SK-N-SH (cell line): ENCODE results near the gene DTX1. TPM values are rescaled to one million over a fixed set of nuclear protein-coding genes. Genes with fewer than 3 reads are reported as not detected.

Experiments used
- CTCF ChIA-PET: fragments of 300-600, 350-600 bp; formaldehyde crosslinking; extraction: SDS; loops from one replicate; lab custom pipeline; 2021; lab: Yijun Ruan, JAX
- POLR2A ChIA-PET: fragments of 350-600 bp; sonication (Branson Sonifier 250); formaldehyde crosslinking; extraction: SDS; loops from one replicate; lab custom pipeline; 2020; ENCODE audit warnings: antibody characterized with exemption, inconsistent platforms; lab: Yijun Ruan, JAX
- DNase-seq: peaks from one replicate; pipeline ENCODE4 v3.0.0; 2012
- H2AFZ ChIP-seq: fragments of 200-600 bp; sonication (generic); 2 replicates; pipeline ENCODE4 v1.8.1; 2016; ENCODE audit warnings: antibody characterized with exemption, mild to moderate bottlenecking, low read depth
- H3F3A ChIP-seq: fragments of 200-600 bp; sonication (generic); replicated peaks from 2 replicates; pipeline ENCODE3; 2016; ENCODE audit warnings: antibody characterized with exemption, mild to moderate bottlenecking; ENCODE audit not compliant: insufficient read depth
- H3K27ac ChIP-seq, 2 experiments: fragments of 200-500 bp in 1 of 2; fragments of 200-600 bp in 1 of 2; sonication (Bioruptor generic) in 1 of 2; sonication (generic), shearing (Covaris generic) in 1 of 2; 2 replicates each; pipeline versions ENCODE4 v1.5.1 to v1.6.1; 2014 to 2016; ENCODE audit warnings: low read depth in 2 of 2, inconsistent platforms in 1 of 2, low read length in 1 of 2, mild to moderate bottlenecking in 1 of 2, mixed read lengths in 1 of 2
- H3K27me3 ChIP-seq: fragments of 200-600 bp; sonication (generic), shearing (Covaris generic); 2 replicates; pipeline ENCODE4 v1.6.1; 2016; ENCODE audit warnings: mixed run types; ENCODE audit not compliant: insufficient read depth
- H3K36me3 ChIP-seq, 2 experiments: fragments of 200-500 bp in 1 of 2; fragments of 200-600 bp in 1 of 2; sonication (Bioruptor generic) in 1 of 2; sonication (generic) in 1 of 2; replicated peaks in 1 of 2; 2 replicates each; pipeline versions ENCODE3 to v1.5.1; 2014 to 2016; ENCODE audit warnings: low read length in 1 of 2, mild to moderate bottlenecking in 1 of 2; ENCODE audit not compliant: insufficient read depth in 2 of 2, control insufficient read depth in 1 of 2
- H3K4me1 ChIP-seq, 2 experiments: fragments of 200-500 bp in 1 of 2; fragments of 200-600 bp in 1 of 2; sonication (Bioruptor generic) in 1 of 2; sonication (generic), shearing (Covaris generic) in 1 of 2; 2 replicates each; pipeline versions ENCODE4 v1.5.1 to v1.6.1; 2014 to 2016; ENCODE audit warnings: low read depth in 1 of 2, low read length in 1 of 2, mixed run types in 1 of 2; ENCODE audit not compliant: insufficient read depth in 2 of 2, control insufficient read depth in 1 of 2
- H3K4me2 ChIP-seq: fragments of 200-600 bp; sonication (generic), shearing (Covaris generic); 2 replicates; pipeline ENCODE4 v1.6.1; 2017; ENCODE audit warnings: mixed run types
- H3K4me3 ChIP-seq, 2 experiments: fragments of 200-500 bp in 1 of 2; fragments of 200-600 bp in 1 of 2; sonication (Bioruptor generic) in 1 of 2; sonication (generic), shearing (Covaris generic) in 1 of 2; 2 replicates each; pipeline versions ENCODE4 v1.5.1 to v1.8.1; 2014 to 2016; ENCODE audit warnings: low read depth in 2 of 2, inconsistent platforms in 1 of 2, low read length in 1 of 2, mild to moderate bottlenecking in 1 of 2, mixed read lengths in 1 of 2, moderate library complexity in 1 of 2
- H3K79me2 ChIP-seq: fragments of 200-600 bp; sonication (generic); 2 replicates; pipeline ENCODE4 v1.8.1; 2017; ENCODE audit warnings: mild to moderate bottlenecking; ENCODE audit not compliant: insufficient read depth
- H3K9ac ChIP-seq: fragments of 200-600 bp; sonication (generic); 2 replicates; pipeline ENCODE4 v1.6.1; 2017; ENCODE audit warnings: mixed run types
- H3K9me2 ChIP-seq: fragments of 200-600 bp; sonication (generic); 2 replicates; pipeline ENCODE4 v1.6.1; 2017; ENCODE audit warnings: mixed run types
- H3K9me3 ChIP-seq: fragments of 200-600 bp; sonication (generic); 2 replicates; pipeline ENCODE4 v1.6.1; 2017; ENCODE audit warnings: mixed run types, mild to moderate bottlenecking, moderate library complexity
- H4K20me1 ChIP-seq: fragments of 200-600 bp; sonication (generic); 2 replicates; pipeline ENCODE4 v1.6.1; 2017; ENCODE audit warnings: mild to moderate bottlenecking, mixed run types; ENCODE audit not compliant: insufficient read depth
- CHD2 ChIP-seq: fragments of 150-350 bp; IDR thresholded peaks from 2 replicates; pipeline ENCODE4 v1.6.1; 2018; ENCODE audit warnings: low read length; ENCODE audit not compliant: partially characterized antibody
- EZH2phosphoT487 ChIP-seq: fragments of 200-600 bp; sonication (generic); IDR thresholded peaks from 2 replicates; pipeline ENCODE4 v1.6.1; 2017; ENCODE audit warnings: low read depth, mixed run types, mild to moderate bottlenecking, antibody characterized with exemption, moderate library complexity, borderline replicate concordance
- FOXJ3 ChIP-seq: sonication (generic); formaldehyde crosslinking; IDR thresholded peaks from 2 replicates; pipeline ENCODE4 v1.5.1; 2020; ENCODE audit warnings: mild to moderate bottlenecking, missing genetic modification reagents
- GABPA ChIP-seq: IDR thresholded peaks from 2 replicates; pipeline ENCODE4 v1.4.0; 2012; ENCODE audit warnings: low read depth, mild to moderate bottlenecking
- GATA2 ChIP-seq: sonication (generic); formaldehyde crosslinking; IDR thresholded peaks from 2 replicates; pipeline ENCODE4 v1.5.0; 2020; ENCODE audit warnings: mild to moderate bottlenecking, missing genetic modification reagents
- IRF3 ChIP-seq: fragments of 150-350 bp; IDR thresholded peaks from 2 replicates; pipeline ENCODE4 v1.6.1; 2016; ENCODE audit warnings: mild to moderate bottlenecking, low read depth, low read length
- JUND ChIP-seq: IDR thresholded peaks from 2 replicates; pipeline ENCODE4 v1.4.0; 2012
- MXI1 ChIP-seq: IDR thresholded peaks from 2 replicates; pipeline ENCODE4 v1.6.1; 2012; ENCODE audit warnings: mild to moderate bottlenecking, low read depth, low read length, improper control_type of control experiment
- PBX3 ChIP-seq: IDR thresholded peaks from 2 replicates; pipeline ENCODE4; 2012
- POLR2AphosphoS5 ChIP-seq: IDR thresholded peaks from 2 replicates; pipeline ENCODE4 v1.6.1; 2012; ENCODE audit warnings: low read depth, low read length
- RXRA ChIP-seq: IDR thresholded peaks from 2 replicates; pipeline ENCODE4 v1.4.0; 2012; ENCODE audit warnings: low read depth, mild to moderate bottlenecking, borderline replicate concordance
- TAF1 ChIP-seq: IDR thresholded peaks from 2 replicates; pipeline ENCODE4 v1.6.1; 2012; ENCODE audit warnings: low read depth, mild to moderate bottlenecking, low read length, moderate library complexity, borderline replicate concordance
- TCF12 ChIP-seq: IDR thresholded peaks from 2 replicates; pipeline ENCODE4 v1.4.0; 2012
- USF1 ChIP-seq: IDR thresholded peaks from 2 replicates; pipeline ENCODE4 v1.4.0; 2012; ENCODE audit warnings: low read depth, borderline replicate concordance
- USF2 ChIP-seq: fragments of 150-350 bp; IDR thresholded peaks from 2 replicates; pipeline ENCODE4 v1.6.1; 2017; ENCODE audit warnings: antibody characterized with exemption, low read length, low read depth, borderline replicate concordance
- WGBS: methylation state at CpG from one replicate; pipeline ENCODE4 v1.1.6; 2017; ENCODE audit warnings: low lambda C conversion rate; 5-methylcytosine and 5-hydroxymethylcytosine counted together
- polyA plus RNA-seq, 3 experiments: library from polyadenylated mRNA; depleted of rRNA; stranded (reverse); fragments of >200 nt; gene quantifications; 2 replicates each; pipeline ENCODE4 v1.2.3, GENCODE V29; 2012

DTX1 gene
- 0.72 and 1.0 TPM in 2 replicates for polyA plus RNA-seq (2012; rRNA removed)
- 0.40 and 0.96 TPM in 2 replicates for polyA plus RNA-seq (2012; cell fraction: cytosol; rRNA removed)
- polyA plus RNA-seq (2012; cell fraction: nucleus; rRNA removed) = 2.4 and 2.7 TPM in 2 replicates

- peak within 1 kb of the TSS in 1 of 2 experiments; percentile 73; a peak in 2 of 4 replicates for H3K27ac ChIP-seq
- H3K4me1 ChIP-seq = peaks cover 0 to 16% of the 10 kb centered on the region in 2 experiments; a peak in 1 of 4 replicates
- peaks cover 14% of the 10 kb centered on the region; the same call in 1 of the 2 replicates for H3K27me3 ChIP-seq
- ChIA-PET POLR2A (no interaction called here), CTCF (interaction anchor here (0.7 to 3.5 kb wide), 8 partner anchors 7 to 317 kb away, joined by 3 to 24 read pairs (median 4); no protein-coding TSS in a partner anchor)
- DNase-seq = peak; percentile 88
- no peaks in the 10 kb centered on the region for H4K20me1 ChIP-seq
- H3K36me3 ChIP-seq = no peaks in the 10 kb centered on the region
- H3K9me3 ChIP-seq = no peaks in the 10 kb centered on the region
- H3K4me2 ChIP-seq = peak within 1 kb of the TSS; percentile 78
- no peaks in the 10 kb centered on the region for H3K79me2 ChIP-seq
- TF ChIP-seq MXI1 (peak; percentile 30; the same call in 1 of the 2 replicates), GABPA (no peak)
- peak within 1 kb of the TSS; percentile 58 to 59 for H3K4me3 ChIP-seq
- no peaks in the 10 kb centered on the region for H3K9me2 ChIP-seq
- H2AFZ ChIP-seq = peak within 1 kb of the TSS; percentile 74
- H3K9ac ChIP-seq = no peak within 1 kb of the TSS
- WGBS = 3% methylated on average over 14 of the region's 94 CpGs
- H3F3A ChIP-seq = no peaks in the 10 kb centered on the region
These were observed at the start of gene DTX1 for GRCh38 chr12:113056631-113057488. TSS of gene DTX1 (plus strand) at chr12:113056730. CDS start at chr12:113058193, 1,463 bp downstream.

- Histone ChIP-seq H3K4me2 (no peak overlapping the region), H3K9ac (no peak overlapping the region), H3K4me1 (peaks cover 0 to 2% of the 10 kb centered on the region in 2 experiments; a peak in 1 of 4 replicates), H3K4me3 (no peak overlapping the region), H3K9me3 (no peaks in the 10 kb centered on the region), H3K36me3 (no peaks in the 10 kb centered on the region), H3F3A (no peaks in the 10 kb centered on the region), H2AFZ (no peak overlapping the region), H3K27me3 (no peaks in the 10 kb centered on the region), H3K27ac (no peak overlapping the region), H3K79me2 (no peaks in the 10 kb centered on the region), H4K20me1 (no peaks in the 10 kb centered on the region), H3K9me2 (no peaks in the 10 kb centered on the region)
- CTCF ChIA-PET = interaction anchor here (0.8 to 2.3 kb wide), 7 partner anchors 9 to 167 kb away, joined by 3 to 14 read pairs (median 4); no protein-coding TSS in a partner anchor
- 43% methylated on average over 4 of the region's 4 CpGs for WGBS
- TF ChIP-seq GABPA (no peak), TCF12 (no peak)
- POLR2A ChIA-PET = no interaction called here
- DNase-seq = no peak
These were observed 49.4 kb upstream of the DTX1 start for GRCh38 chr12:113007166-113007565.

- Histone ChIP-seq H3K36me3 (no peaks in the 10 kb centered on the region), H2AFZ (no peak overlapping the region), H3F3A (no peaks in the 10 kb centered on the region), H3K9me3 (no peaks in the 10 kb centered on the region), H4K20me1 (no peaks in the 10 kb centered on the region), H3K9ac (no peak overlapping the region), H3K4me1 (no peaks in the 10 kb centered on the region; a peak in 1 of 4 replicates), H3K4me3 (no peak overlapping the region), H3K27ac (no peak overlapping the region), H3K4me2 (no peak overlapping the region), H3K27me3 (no peaks in the 10 kb centered on the region), H3K9me2 (no peaks in the 10 kb centered on the region), H3K79me2 (no peaks in the 10 kb centered on the region)
- TF ChIP-seq EZH2phosphoT487 (no peak), IRF3 (no peak), RXRA (no peak), MXI1 (no peak), USF2 (no peak), USF1 (no peak), POLR2AphosphoS5 (no peak), TAF1 (no peak), GATA2 (CRISPR knock-in tag) (no peak), FOXJ3 (CRISPR knock-in tag) (no peak), JUND (no peak), PBX3 (no peak), CHD2 (no peak)
- ChIA-PET CTCF (interaction anchor here (0.8 to 2.1 kb wide), 4 partner anchors 18 to 20 kb away, joined by 3 to 7 read pairs (median 3); no protein-coding TSS in a partner anchor), POLR2A (no interaction called here)
- DNase-seq = no peak
- WGBS = 10% methylated on average over 2 of the region's 2 CpGs
These were observed 45.8 kb upstream of the DTX1 start for GRCh38 chr12:113010701-113011100.
